Measurements from ENCODE around the gene C17orf50. TPM values are rescaled to one million over a fixed set of nuclear protein-coding genes. Genes with fewer than 3 reads are reported as not detected.

Gene C17orf50
- total and polyA plus RNA-seq, 2 of the 13 experiments (the other 11 are each of a cell fraction or from before 2014, with no cell fraction given): not detected

GRCh38 chr17:35742496-35742895 lies 18.2 kb upstream of the C17orf50 start:
- Histone ChIP-seq H3K4me3 (replicated peaks in 1 of 3; ENCODE audit: insufficient read depth in 1 of 3, low read depth in 2 of 3, low read length in 3 of 3) (no peak overlapping the region), H3K79me2 (ENCODE audit: insufficient read depth, low read length) (no peaks in the 10 kb centered on the region), H4K20me1 (ENCODE audit: insufficient read depth, low read length) (no peaks in the 10 kb centered on the region), H3K27ac (ENCODE audit: extremely low read length, insufficient read depth, low read length) (no peak overlapping the region), H3K9ac (ENCODE audit: insufficient read depth, low read depth, low read length) (no peak overlapping the region), H3K36me3 (replicated peaks in 1 of 2; ENCODE audit: control insufficient read depth in 1 of 2, insufficient read depth in 2 of 2, low read length in 2 of 2) (no peaks in the 10 kb centered on the region), H3K27me3 (ENCODE audit: control insufficient read depth in 1 of 2, insufficient read depth in 2 of 2, low read length in 2 of 2) (peaks cover 2 to 24% of the 10 kb centered on the region in 2 experiments; a peak in 2 of 5 replicates), H3K4me1 (ENCODE audit: insufficient read depth, low read length) (no peaks in the 10 kb centered on the region), H2AFZ (ENCODE audit: low read length) (no peak overlapping the region), H3K4me2 (ENCODE audit: low read depth, low read length) (no peak overlapping the region), H3K9me3 (ENCODE audit: low read length) (no peaks in the 10 kb centered on the region)
- 73% methylated on average over 6 of the region's 7 CpGs for WGBS (ENCODE audit: low lambda C conversion rate)
- no peak for TF ChIP-seq SNAI1 (CRISPR knock-in tag; IDR thresholded peaks at IDR 0.05; ENCODE audit: borderline replicate concordance)
- no peak for TF ChIP-seq THAP8 (CRISPR knock-in tag; IDR thresholded peaks at IDR 0.05; ENCODE audit: borderline replicate concordance)
- no peak for TF ChIP-seq HNRNPH1 (optimal IDR thresholded peaks at IDR 0.05; ENCODE audit: low read depth, low read length)
- TF ChIP-seq ZNF33A (CRISPR knock-in tag; IDR thresholded peaks at IDR 0.05; ENCODE audit: borderline replicate concordance): no peak
- TF ChIP-seq ZNF382 (CRISPR knock-in tag; IDR thresholded peaks at IDR 0.05; ENCODE audit: borderline replicate concordance): no peak
- no peak for TF ChIP-seq SMARCE1 (IDR thresholded peaks at IDR 0.05; ENCODE audit: borderline replicate concordance)
- CTCF ChIA-PET (ENCODE audit: low intra/inter-chr PET ratio, low total read pairs): no interaction called here
- in situ Hi-C loops (cut with HindIII; ENCODE audit: extremely low pct_ligation_motif_present, low pct_unique_long_range_greater_than_20kb): loop anchor here (10.0 to 25.0 kb wide), 2 partner anchors 188 to 430 kb away; no protein-coding TSS in a partner anchor
- ATAC-seq (no peak), FAIRE-seq (no peak), DNase-seq (ENCODE audit: low spot score) (no peak)
- BruUV-seq (replicated peaks): no TSS peak
- intact Hi-C loops (cut with micrococcal nuclease; ENCODE audit: unreplicated experiment): no loop called here
- POLR2A ChIA-PET: no interaction called here

DNA sequence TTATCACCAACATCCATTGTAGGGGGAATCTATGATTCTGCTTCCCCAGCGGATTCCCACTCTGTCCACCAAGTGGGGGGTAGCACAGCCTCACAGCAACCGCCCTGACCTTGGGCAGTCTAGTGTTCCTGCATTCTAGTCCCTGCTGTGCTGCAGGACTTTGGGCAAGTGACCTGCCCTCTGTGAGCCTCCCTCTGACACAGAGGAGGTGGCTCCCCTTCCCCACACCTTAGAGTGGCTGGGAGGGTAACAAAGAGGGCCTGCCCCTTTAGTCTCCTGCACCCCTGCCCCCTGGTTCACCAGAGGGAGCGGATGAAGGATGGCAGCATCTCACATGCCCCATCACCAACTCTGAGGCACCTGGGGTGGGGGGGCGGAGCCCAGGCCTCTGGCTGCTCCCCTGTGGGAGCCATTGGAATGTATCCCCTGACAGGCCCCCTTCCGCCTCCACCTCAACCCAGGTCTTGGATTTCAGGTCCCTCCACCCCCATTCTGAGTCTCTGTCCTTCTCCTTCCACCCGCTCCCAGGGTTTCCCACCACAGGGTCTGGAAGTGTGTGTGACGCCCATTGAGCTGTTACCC lies 17.7 kb upstream of the C17orf50 start:
- Histone ChIP-seq H3K27ac (ENCODE audit: extremely low read length, insufficient read depth, low read length) (no peak overlapping the region), H3K36me3 (replicated peaks in 1 of 2; ENCODE audit: control insufficient read depth in 1 of 2, insufficient read depth in 2 of 2, low read length in 2 of 2) (no peaks in the 10 kb centered on the region), H3K4me1 (ENCODE audit: insufficient read depth, low read length) (no peaks in the 10 kb centered on the region), H3K4me2 (ENCODE audit: low read depth, low read length) (no peak overlapping the region), H3K79me2 (ENCODE audit: insufficient read depth, low read length) (no peaks in the 10 kb centered on the region), H3K27me3 (ENCODE audit: control insufficient read depth in 1 of 2, insufficient read depth in 2 of 2, low read length in 2 of 2) (peaks cover 2 to 26% of the 10 kb centered on the region in 2 experiments; a peak in 2 of 5 replicates), H3K9me3 (ENCODE audit: low read length) (no peaks in the 10 kb centered on the region), H2AFZ (ENCODE audit: low read length) (no peak overlapping the region), H4K20me1 (ENCODE audit: insufficient read depth, low read length) (no peaks in the 10 kb centered on the region), H3K9ac (ENCODE audit: insufficient read depth, low read depth, low read length) (no peak overlapping the region), H3K4me3 (replicated peaks in 1 of 3; ENCODE audit: insufficient read depth in 1 of 3, low read depth in 2 of 3, low read length in 3 of 3) (no peak overlapping the region)
- in situ Hi-C loops (cut with HindIII; ENCODE audit: extremely low pct_ligation_motif_present, low pct_unique_long_range_greater_than_20kb): loop anchor here (10.0 to 25.0 kb wide), 2 partner anchors 188 to 431 kb away; no protein-coding TSS in a partner anchor
- TF ChIP-seq ISL2 (CRISPR knock-in tag; IDR thresholded peaks at IDR 0.05): no peak
- peak; percentile 21; the same call in 1 of the 2 replicates for TF ChIP-seq KDM2A (CRISPR knock-in tag; IDR thresholded peaks at IDR 0.05; ENCODE audit: borderline replicate concordance, low read depth)
- no peak for TF ChIP-seq ZNF274 (CRISPR knock-in tag; IDR thresholded peaks at IDR 0.05)
- FAIRE-seq: no peak
- ChIA-PET CTCF (ENCODE audit: low intra/inter-chr PET ratio, low total read pairs) (no interaction called here), POLR2A (no interaction called here)
- WGBS (ENCODE audit: low lambda C conversion rate): 47% methylated on average over 5 of the region's 7 CpGs
- ATAC-seq: no peak
- intact Hi-C loops (cut with micrococcal nuclease; ENCODE audit: unreplicated experiment): no loop called here
- BruUV-seq (replicated peaks): no TSS peak
- DNase-seq (ENCODE audit: low spot score): no peak
